Measurements from ENCODE around the gene CCBE1.
A peak's percentile ranks its signal among the peaks of the same experiment; 100 is the strongest.

Gene CCBE1

GRCh38 chr18:59432803-59433597 is 264.2 kb downstream of the CCBE1 start:
- no peak overlapping the region for H2BK5ac ChIP-seq (ENCODE audit: low read depth, low read length, poor library complexity)
- H3K36me3 ChIP-seq (ENCODE audit: control insufficient read depth in 1 of 2, insufficient read depth in 2 of 2, low read length in 2 of 2), result peaks cover 0 to 5% of the 10 kb centered on the region in 2 experiments
- H3K27me3 ChIP-seq (ENCODE audit: insufficient read depth, low read length), result no peaks in the 10 kb centered on the region
- no peak overlapping the region for H4K12ac ChIP-seq (ENCODE audit: low read depth, low read length)
- H3K4me2 ChIP-seq (ENCODE audit: low read length), result no peak overlapping the region
- H2AK5ac ChIP-seq (ENCODE audit: low read length), result no peak overlapping the region
- no peak overlapping the region for H4K8ac ChIP-seq (ENCODE audit: low read depth, low read length)
- no peak overlapping the region for H3K18ac ChIP-seq (ENCODE audit: low read length)
- no peak overlapping the region for H3K23ac ChIP-seq (ENCODE audit: low read length)
- no peaks in the 10 kb centered on the region for H3K79me1 ChIP-seq (ENCODE audit: low read length)
- no peak overlapping the region for H3K14ac ChIP-seq (ENCODE audit: low read length)
- no peaks in the 10 kb centered on the region for H3K79me2 ChIP-seq (ENCODE audit: control insufficient read depth, insufficient read depth, low read length, poor library complexity)
- H2AFZ ChIP-seq (ENCODE audit: insufficient read depth, low read length, poor library complexity), result no peak overlapping the region
- no peak overlapping the region for H3K4me3 ChIP-seq (ENCODE audit: low read depth, low read length)
- WGBS (ENCODE audit: extremely low coverage, insufficient coverage, insufficient read length), result no CpG with 5 or more reads among the region's 5 CpGs
- H3K4ac ChIP-seq (ENCODE audit: low read depth, low read length), result no peak overlapping the region
- no peak overlapping the region for H3K27ac ChIP-seq (ENCODE audit: low read depth, low read length)
- peak in 1 of 2 donors; percentile 3 for DNase-seq
- H2BK12ac ChIP-seq (ENCODE audit: low read length), result no peak overlapping the region
- H3K9ac ChIP-seq (ENCODE audit: low read length), result no peak overlapping the region
- no peak overlapping the region for H4K91ac ChIP-seq (ENCODE audit: low read depth, low read length)
- H2BK120ac ChIP-seq (ENCODE audit: insufficient read depth, low read length, poor library complexity), result no peak overlapping the region
- H3K9me3 ChIP-seq (ENCODE audit: insufficient read depth, low read depth, low read length), result no peaks in the 10 kb centered on the region
- H3K4me1 ChIP-seq (ENCODE audit: control insufficient read depth in 1 of 2, insufficient read depth in 2 of 2, low read length in 2 of 2), result no peaks in the 10 kb centered on the region

DNA sequence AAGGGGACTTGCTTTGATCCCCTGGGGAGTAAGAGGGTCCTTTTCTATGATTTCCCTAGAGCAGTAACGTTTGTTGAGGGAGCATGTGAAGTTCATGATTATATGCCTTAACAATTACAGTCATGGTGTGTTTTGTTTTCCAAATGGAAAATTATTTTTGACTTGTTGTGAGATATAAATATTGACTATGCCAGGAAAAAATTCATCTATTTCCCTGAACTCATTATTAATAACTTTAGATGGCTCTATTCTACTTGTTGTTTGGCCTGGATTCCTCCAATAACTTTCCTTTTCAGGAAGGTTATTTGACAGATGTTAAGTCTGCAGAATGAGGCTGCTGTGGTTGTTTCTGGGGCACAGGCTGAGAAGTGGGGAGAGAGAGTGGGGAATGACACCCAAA is 266.1 kb downstream of the CCBE1 start:
- H2AFZ ChIP-seq (ENCODE audit: insufficient read depth, low read length, poor library complexity), result no peak overlapping the region
- H4K91ac ChIP-seq (ENCODE audit: low read depth, low read length), result no peak overlapping the region
- DNase-seq, result no peak
- H3K4me2 ChIP-seq (ENCODE audit: low read length), result no peak overlapping the region
- no peaks in the 10 kb centered on the region for H3K4me1 ChIP-seq (ENCODE audit: control insufficient read depth in 1 of 2, insufficient read depth in 2 of 2, low read length in 2 of 2)
- WGBS (ENCODE audit: extremely low coverage, insufficient coverage, insufficient read length), result no CpG with 5 or more reads among the region's 1 CpG
- H3K79me1 ChIP-seq (ENCODE audit: low read length), result no peaks in the 10 kb centered on the region
- H4K8ac ChIP-seq (ENCODE audit: low read depth, low read length), result no peak overlapping the region
- no peak overlapping the region for H2BK5ac ChIP-seq (ENCODE audit: low read depth, low read length, poor library complexity)
- no peak overlapping the region for H2BK12ac ChIP-seq (ENCODE audit: low read length)
- no peak overlapping the region for H3K18ac ChIP-seq (ENCODE audit: low read length)
- H3K4ac ChIP-seq (ENCODE audit: low read depth, low read length), result no peak overlapping the region
- H2BK120ac ChIP-seq (ENCODE audit: insufficient read depth, low read length, poor library complexity), result no peak overlapping the region
- peaks cover 0 to 3% of the 10 kb centered on the region in 2 experiments for H3K36me3 ChIP-seq (ENCODE audit: control insufficient read depth in 1 of 2, insufficient read depth in 2 of 2, low read length in 2 of 2)
- H3K4me3 ChIP-seq (ENCODE audit: low read depth, low read length), result no peak overlapping the region
- no peak overlapping the region for H2AK5ac ChIP-seq (ENCODE audit: low read length)
- H4K12ac ChIP-seq (ENCODE audit: low read depth, low read length), result no peak overlapping the region
- no peak overlapping the region for H3K23ac ChIP-seq (ENCODE audit: low read length)
- no peaks in the 10 kb centered on the region for H3K27me3 ChIP-seq (ENCODE audit: insufficient read depth, low read length)
- no peak overlapping the region for H3K9ac ChIP-seq (ENCODE audit: low read length)
- no peak overlapping the region for H3K14ac ChIP-seq (ENCODE audit: low read length)
- no peak overlapping the region for H3K27ac ChIP-seq (ENCODE audit: low read depth, low read length)
- no peaks in the 10 kb centered on the region for H3K79me2 ChIP-seq (ENCODE audit: control insufficient read depth, insufficient read depth, low read length, poor library complexity)
- H3K9me3 ChIP-seq (ENCODE audit: insufficient read depth, low read depth, low read length), result no peaks in the 10 kb centered on the region

DNA sequence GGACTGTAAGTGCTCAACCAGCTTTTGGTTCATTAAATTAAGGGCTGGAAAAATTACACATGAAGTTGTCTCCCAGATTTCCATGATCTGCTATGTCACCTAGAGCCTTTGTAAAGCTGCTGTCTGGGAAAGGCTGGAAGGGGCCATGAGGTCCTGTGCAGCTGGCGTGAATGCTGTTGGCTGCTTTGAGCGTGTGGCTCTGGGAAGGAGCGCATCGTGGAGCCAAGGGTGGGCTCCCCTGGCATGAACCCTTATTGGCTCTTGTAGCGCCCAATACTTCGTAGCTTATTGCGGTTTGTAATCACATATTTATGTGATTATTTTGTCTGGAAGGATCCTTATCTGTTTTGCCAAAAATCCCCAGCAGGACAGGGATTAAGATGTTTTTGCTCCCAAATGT is 267.6 kb downstream of the CCBE1 start:
- no peaks in the 10 kb centered on the region for H3K36me3 ChIP-seq (ENCODE audit: control insufficient read depth in 1 of 2, insufficient read depth in 2 of 2, low read length in 2 of 2)
- no peak overlapping the region for H3K4ac ChIP-seq (ENCODE audit: low read depth, low read length)
- H3K18ac ChIP-seq (ENCODE audit: low read length), result no peak overlapping the region
- no CpG with 5 or more reads among the region's 7 CpGs for WGBS (ENCODE audit: extremely low coverage, insufficient coverage, insufficient read length)
- H2AFZ ChIP-seq (ENCODE audit: insufficient read depth, low read length, poor library complexity), result no peak overlapping the region
- H3K23ac ChIP-seq (ENCODE audit: low read length), result no peak overlapping the region
- H3K9me3 ChIP-seq (ENCODE audit: insufficient read depth, low read depth, low read length), result no peaks in the 10 kb centered on the region
- H3K79me1 ChIP-seq (ENCODE audit: low read length), result no peaks in the 10 kb centered on the region
- H3K4me1 ChIP-seq (ENCODE audit: control insufficient read depth in 1 of 2, insufficient read depth in 2 of 2, low read length in 2 of 2), result no peaks in the 10 kb centered on the region
- H3K14ac ChIP-seq (ENCODE audit: low read length), result no peak overlapping the region
- H3K27me3 ChIP-seq (ENCODE audit: insufficient read depth, low read length), result no peaks in the 10 kb centered on the region
- H2BK120ac ChIP-seq (ENCODE audit: insufficient read depth, low read length, poor library complexity), result no peak overlapping the region
- H4K12ac ChIP-seq (ENCODE audit: low read depth, low read length), result no peak overlapping the region
- H2AK5ac ChIP-seq (ENCODE audit: low read length), result no peak overlapping the region
- H2BK5ac ChIP-seq (ENCODE audit: low read depth, low read length, poor library complexity), result no peak overlapping the region
- no peak overlapping the region for H2BK12ac ChIP-seq (ENCODE audit: low read length)
- no peak overlapping the region for H4K91ac ChIP-seq (ENCODE audit: low read depth, low read length)
- no peak overlapping the region for H3K27ac ChIP-seq (ENCODE audit: low read depth, low read length)
- H3K9ac ChIP-seq (ENCODE audit: low read length), result no peak overlapping the region
- no peak for DNase-seq
- no peaks in the 10 kb centered on the region for H3K79me2 ChIP-seq (ENCODE audit: control insufficient read depth, insufficient read depth, low read length, poor library complexity)
- H3K4me3 ChIP-seq (ENCODE audit: low read depth, low read length), result no peak overlapping the region
- no peak overlapping the region for H3K4me2 ChIP-seq (ENCODE audit: low read length)
- no peak overlapping the region for H4K8ac ChIP-seq (ENCODE audit: low read depth, low read length)

DNA sequence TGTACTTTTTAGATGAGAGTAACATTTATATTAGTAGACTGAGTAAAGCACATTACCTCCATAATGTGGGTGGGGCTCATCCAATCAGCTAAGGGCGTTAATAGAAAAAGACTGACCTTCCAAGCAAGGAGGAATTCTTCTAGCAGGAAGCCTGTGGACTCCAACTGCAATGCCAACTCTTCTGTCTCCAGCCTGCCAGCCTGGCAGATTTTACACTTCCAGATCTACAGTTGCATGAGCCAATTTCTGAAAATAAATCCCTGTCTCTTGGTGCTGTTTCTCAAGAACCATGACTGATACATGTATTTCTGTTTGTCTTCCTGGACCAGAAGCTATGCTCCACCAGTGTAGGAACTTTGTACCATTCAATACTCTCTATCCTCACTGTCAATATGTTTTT is 269.2 kb downstream of the CCBE1 start:
- no peak overlapping the region for H3K14ac ChIP-seq (ENCODE audit: low read length)
- no peak overlapping the region for H4K91ac ChIP-seq (ENCODE audit: low read depth, low read length)
- no peak overlapping the region for H3K27ac ChIP-seq (ENCODE audit: low read depth, low read length)
- H3K18ac ChIP-seq (ENCODE audit: low read length), result no peak overlapping the region
- no peak overlapping the region for H3K4me3 ChIP-seq (ENCODE audit: low read depth, low read length)
- DNase-seq, result no peak
- no peak overlapping the region for H2BK5ac ChIP-seq (ENCODE audit: low read depth, low read length, poor library complexity)
- H3K4me1 ChIP-seq (ENCODE audit: control insufficient read depth in 1 of 2, insufficient read depth in 2 of 2, low read length in 2 of 2), result no peaks in the 10 kb centered on the region
- no peak overlapping the region for H3K23ac ChIP-seq (ENCODE audit: low read length)
- H3K79me1 ChIP-seq (ENCODE audit: low read length), result no peaks in the 10 kb centered on the region
- H3K4ac ChIP-seq (ENCODE audit: low read depth, low read length), result no peak overlapping the region
- no peak overlapping the region for H2AFZ ChIP-seq (ENCODE audit: insufficient read depth, low read length, poor library complexity)
- no peak overlapping the region for H3K9ac ChIP-seq (ENCODE audit: low read length)
- no peak overlapping the region for H2AK5ac ChIP-seq (ENCODE audit: low read length)
- H4K12ac ChIP-seq (ENCODE audit: low read depth, low read length), result no peak overlapping the region
- H3K27me3 ChIP-seq (ENCODE audit: insufficient read depth, low read length), result no peaks in the 10 kb centered on the region
- H2BK12ac ChIP-seq (ENCODE audit: low read length), result no peak overlapping the region
- no CpG with 5 or more reads among the region's 1 CpG for WGBS (ENCODE audit: extremely low coverage, insufficient coverage, insufficient read length)
- H4K8ac ChIP-seq (ENCODE audit: low read depth, low read length), result no peak overlapping the region
- H3K9me3 ChIP-seq (ENCODE audit: insufficient read depth, low read depth, low read length), result no peaks in the 10 kb centered on the region
- H3K36me3 ChIP-seq (ENCODE audit: control insufficient read depth in 1 of 2, insufficient read depth in 2 of 2, low read length in 2 of 2), result no peaks in the 10 kb centered on the region
- no peak overlapping the region for H2BK120ac ChIP-seq (ENCODE audit: insufficient read depth, low read length, poor library complexity)
- no peaks in the 10 kb centered on the region for H3K79me2 ChIP-seq (ENCODE audit: control insufficient read depth, insufficient read depth, low read length, poor library complexity)
- no peak overlapping the region for H3K4me2 ChIP-seq (ENCODE audit: low read length)
